WTC11 (cell line): ENCODE results near the gene RAI1. TPM values are rescaled to one million over a fixed set of nuclear protein-coding genes. Genes with fewer than 3 reads are reported as not detected.

Experiments
- ATF1 ChIP-seq: sonication (generic); formaldehyde crosslinking; IDR thresholded peaks from 2 replicates; pipeline ENCODE4 v1.8.1; 2023; ENCODE audit warnings: mild to moderate bottlenecking, moderate library complexity, missing genetic modification reagents
- CREB1 ChIP-seq: sonication (generic); formaldehyde crosslinking; IDR thresholded peaks from 2 replicates; pipeline ENCODE4 v1.8.0; 2023; ENCODE audit warnings: mild to moderate bottlenecking, missing genetic modification reagents
- FOXP1 ChIP-seq: sonication (generic); formaldehyde crosslinking; IDR thresholded peaks from 2 replicates; pipeline ENCODE4 v1.8.0; 2022; ENCODE audit warnings: missing genetic modification reagents, mild to moderate bottlenecking, moderate library complexity, borderline replicate concordance
- GRHL2 ChIP-seq: fragments of 250-450 bp; sonication (Bioruptor Pico); IDR thresholded peaks from 2 replicates; pipeline ENCODE4 v1.8.0; 2022; ENCODE audit warnings: mild to moderate bottlenecking, moderate library complexity; ENCODE audit not compliant: insufficient replicate concordance, severe bottlenecking
- HMGA2 ChIP-seq: fragments of 250-450 bp; sonication (Bioruptor Pico); IDR thresholded peaks from 2 replicates; pipeline ENCODE4 v1.4.0; 2021; ENCODE audit warnings: mild to moderate bottlenecking, moderate library complexity
- NFATC4 ChIP-seq: fragments of 250-450 bp; sonication (Bioruptor Pico); IDR thresholded peaks from 2 replicates; pipeline ENCODE4 v1.9.0; 2021; ENCODE audit warnings: mild to moderate bottlenecking
- NR1H2 ChIP-seq: sonication (generic); formaldehyde crosslinking; IDR thresholded peaks from 2 replicates; pipeline ENCODE4 v1.9.0; 2021; ENCODE audit warnings: mild to moderate bottlenecking, moderate library complexity, missing genetic modification reagents
- NR3C1 ChIP-seq: sonication (generic); formaldehyde crosslinking; conservative IDR thresholded peaks from 2 replicates; pipeline ENCODE4 v1.8.1; 2023; ENCODE audit warnings: low read depth, mild to moderate bottlenecking, missing genetic modification reagents
- SMAD4 ChIP-seq: sonication (generic); formaldehyde crosslinking; IDR thresholded peaks from 2 replicates; pipeline ENCODE4 v1.8.0; 2022; ENCODE audit warnings: mild to moderate bottlenecking, missing genetic modification reagents
- SP1 ChIP-seq: sonication (generic); formaldehyde crosslinking; conservative IDR thresholded peaks from 2 replicates; pipeline ENCODE4 v1.8.1; 2022; ENCODE audit warnings: missing genetic modification reagents
- TCF7 ChIP-seq: sonication (generic); formaldehyde crosslinking; IDR thresholded peaks from 2 replicates; pipeline ENCODE4 v1.8.0; 2022; ENCODE audit warnings: mild to moderate bottlenecking, low read depth, missing genetic modification reagents, moderate library complexity
- TEAD1 ChIP-seq: sonication (generic); formaldehyde crosslinking; IDR thresholded peaks from 2 replicates; pipeline ENCODE4 v1.8.0; 2022; ENCODE audit warnings: mild to moderate bottlenecking, missing genetic modification reagents
- ZNF219 ChIP-seq: sonication (generic); formaldehyde crosslinking; IDR thresholded peaks from 2 replicates; pipeline ENCODE4 v1.8.0; 2023; ENCODE audit warnings: missing genetic modification reagents, mild to moderate bottlenecking, borderline replicate concordance
- ZNF263 ChIP-seq: sonication (generic); formaldehyde crosslinking; IDR thresholded peaks from 2 replicates; pipeline ENCODE4 v1.8.1; 2022; ENCODE audit warnings: low read depth, mild to moderate bottlenecking, moderate library complexity, missing genetic modification reagents
- ZNF317 ChIP-seq: sonication (generic); formaldehyde crosslinking; IDR thresholded peaks from 2 replicates; pipeline ENCODE4 v1.8.1; 2023; ENCODE audit warnings: low read depth, mild to moderate bottlenecking, moderate library complexity, missing genetic modification reagents, borderline replicate concordance
- total RNA-seq: library from RNA; stranded (reverse); gene quantifications from 3 replicates; pipeline ENCODE4 v1.2.3, GENCODE V29; 2021
- TF ChIP-seq, protein P1 (sequence below): sonication (generic); formaldehyde crosslinking; IDR thresholded peaks from 2 replicates; pipeline ENCODE4 v1.8.0; 2023; ENCODE audit warnings: missing genetic modification reagents
- TF ChIP-seq, protein P2 (sequence below): sonication (generic); formaldehyde crosslinking; IDR thresholded peaks from 2 replicates; pipeline ENCODE4 v1.8.0; 2022; ENCODE audit warnings: missing genetic modification reagents
- TF ChIP-seq, protein P3 (sequence below): sonication (generic); formaldehyde crosslinking; IDR thresholded peaks from 2 replicates; pipeline ENCODE4 v1.8.1; 2023; ENCODE audit warnings: mild to moderate bottlenecking, missing genetic modification reagents
- TF ChIP-seq, protein P4 (sequence below): fragments of 250-450 bp; sonication (Bioruptor Pico); IDR thresholded peaks from 2 replicates; pipeline ENCODE4 v1.9.0; 2021; ENCODE audit warnings: mild to moderate bottlenecking, borderline replicate concordance
- TF ChIP-seq, protein P5 (sequence below): sonication (generic); formaldehyde crosslinking; IDR thresholded peaks from 2 replicates; pipeline ENCODE4 v1.8.0; 2022; ENCODE audit warnings: mild to moderate bottlenecking, missing genetic modification reagents
- TF ChIP-seq, protein P6 (sequence below): fragments of 250-450 bp; sonication (Bioruptor Pico); IDR thresholded peaks from 2 replicates; pipeline ENCODE4 v1.9.0; 2021; ENCODE audit warnings: moderate library complexity, mild to moderate bottlenecking, inconsistent platforms, borderline replicate concordance
- TF ChIP-seq, protein P7 (sequence below): sonication (generic); formaldehyde crosslinking; IDR thresholded peaks from 2 replicates; pipeline ENCODE4 v1.8.1; 2023; ENCODE audit warnings: mild to moderate bottlenecking, missing genetic modification reagents, moderate library complexity
- TF ChIP-seq, protein P8 (sequence below): sonication (generic); formaldehyde crosslinking; IDR thresholded peaks from 2 replicates; pipeline ENCODE4 v1.8.1; 2023; ENCODE audit warnings: mild to moderate bottlenecking, missing genetic modification reagents

The RAI1 gene
- total RNA-seq, 1 experiment from 2014 or later = 12.7 TPM

DNA sequence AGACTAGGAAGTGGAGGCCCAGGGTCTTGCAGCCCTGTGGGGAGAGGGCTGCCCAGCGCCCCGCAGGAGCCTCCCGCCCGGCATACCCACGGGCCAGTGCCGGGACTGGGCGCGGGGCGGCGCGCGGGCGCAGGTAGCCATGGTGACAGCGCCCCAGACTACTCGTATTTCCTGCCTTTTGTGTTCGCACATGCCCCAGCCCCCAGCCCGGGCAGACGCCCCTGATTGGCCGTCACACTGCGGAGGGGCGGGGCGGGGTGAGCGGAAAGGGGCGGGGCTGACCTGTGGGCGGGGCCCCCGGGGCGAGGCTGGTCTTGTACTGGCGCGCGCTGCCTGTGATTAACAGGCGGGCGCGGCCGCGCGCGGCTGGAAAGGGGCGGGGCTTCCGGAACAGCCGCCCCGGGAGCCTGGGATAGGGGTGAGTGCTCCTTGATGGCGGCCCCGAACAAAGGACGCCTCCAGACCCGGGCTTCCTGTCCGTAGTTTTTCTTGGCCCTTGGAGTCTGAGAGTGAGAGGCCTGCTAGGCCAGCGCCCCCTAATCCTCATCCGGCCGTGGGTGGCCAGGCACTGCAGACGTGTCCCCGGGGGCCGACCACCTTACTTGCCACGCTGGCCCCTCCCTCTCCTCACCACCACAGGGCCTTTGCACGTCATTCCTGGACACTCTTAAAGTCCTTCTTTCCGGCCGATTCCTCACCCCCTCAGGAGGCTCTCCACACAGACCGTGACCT lies 71.0 kb downstream of the RAI1 start (continued):
- TF ChIP-seq, protein P1, sequence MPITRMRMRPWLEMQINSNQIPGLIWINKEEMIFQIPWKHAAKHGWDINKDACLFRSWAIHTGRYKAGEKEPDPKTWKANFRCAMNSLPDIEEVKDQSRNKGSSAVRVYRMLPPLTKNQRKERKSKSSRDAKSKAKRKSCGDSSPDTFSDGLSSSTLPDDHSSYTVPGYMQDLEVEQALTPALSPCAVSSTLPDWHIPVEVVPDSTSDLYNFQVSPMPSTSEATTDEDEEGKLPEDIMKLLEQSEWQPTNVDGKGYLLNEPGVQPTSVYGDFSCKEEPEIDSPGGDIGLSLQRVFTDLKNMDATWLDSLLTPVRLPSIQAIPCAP (CRISPR knock-in tag) = no peak
- TF ChIP-seq, protein P2, sequence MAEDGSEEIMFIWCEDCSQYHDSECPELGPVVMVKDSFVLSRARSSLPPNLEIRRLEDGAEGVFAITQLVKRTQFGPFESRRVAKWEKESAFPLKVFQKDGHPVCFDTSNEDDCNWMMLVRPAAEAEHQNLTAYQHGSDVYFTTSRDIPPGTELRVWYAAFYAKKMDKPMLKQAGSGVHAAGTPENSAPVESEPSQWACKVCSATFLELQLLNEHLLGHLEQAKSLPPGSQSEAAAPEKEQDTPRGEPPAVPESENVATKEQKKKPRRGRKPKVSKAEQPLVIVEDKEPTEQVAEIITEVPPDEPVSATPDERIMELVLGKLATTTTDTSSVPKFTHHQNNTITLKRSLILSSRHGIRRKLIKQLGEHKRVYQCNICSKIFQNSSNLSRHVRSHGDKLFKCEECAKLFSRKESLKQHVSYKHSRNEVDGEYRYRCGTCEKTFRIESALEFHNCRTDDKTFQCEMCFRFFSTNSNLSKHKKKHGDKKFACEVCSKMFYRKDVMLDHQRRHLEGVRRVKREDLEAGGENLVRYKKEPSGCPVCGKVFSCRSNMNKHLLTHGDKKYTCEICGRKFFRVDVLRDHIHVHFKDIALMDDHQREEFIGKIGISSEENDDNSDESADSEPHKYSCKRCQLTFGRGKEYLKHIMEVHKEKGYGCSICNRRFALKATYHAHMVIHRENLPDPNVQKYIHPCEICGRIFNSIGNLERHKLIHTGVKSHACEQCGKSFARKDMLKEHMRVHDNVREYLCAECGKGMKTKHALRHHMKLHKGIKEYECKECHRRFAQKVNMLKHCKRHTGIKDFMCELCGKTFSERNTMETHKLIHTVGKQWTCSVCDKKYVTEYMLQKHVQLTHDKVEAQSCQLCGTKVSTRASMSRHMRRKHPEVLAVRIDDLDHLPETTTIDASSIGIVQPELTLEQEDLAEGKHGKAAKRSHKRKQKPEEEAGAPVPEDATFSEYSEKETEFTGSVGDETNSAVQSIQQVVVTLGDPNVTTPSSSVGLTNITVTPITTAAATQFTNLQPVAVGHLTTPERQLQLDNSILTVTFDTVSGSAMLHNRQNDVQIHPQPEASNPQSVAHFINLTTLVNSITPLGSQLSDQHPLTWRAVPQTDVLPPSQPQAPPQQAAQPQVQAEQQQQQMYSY (CRISPR knock-in tag) = peak; percentile 58
- TF ChIP-seq NFATC4 (CRISPR knock-in tag) = no peak
- TF ChIP-seq, protein P3, sequence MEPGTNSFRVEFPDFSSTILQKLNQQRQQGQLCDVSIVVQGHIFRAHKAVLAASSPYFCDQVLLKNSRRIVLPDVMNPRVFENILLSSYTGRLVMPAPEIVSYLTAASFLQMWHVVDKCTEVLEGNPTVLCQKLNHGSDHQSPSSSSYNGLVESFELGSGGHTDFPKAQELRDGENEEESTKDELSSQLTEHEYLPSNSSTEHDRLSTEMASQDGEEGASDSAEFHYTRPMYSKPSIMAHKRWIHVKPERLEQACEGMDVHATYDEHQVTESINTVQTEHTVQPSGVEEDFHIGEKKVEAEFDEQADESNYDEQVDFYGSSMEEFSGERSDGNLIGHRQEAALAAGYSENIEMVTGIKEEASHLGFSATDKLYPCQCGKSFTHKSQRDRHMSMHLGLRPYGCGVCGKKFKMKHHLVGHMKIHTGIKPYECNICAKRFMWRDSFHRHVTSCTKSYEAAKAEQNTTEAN = no peak
- TF ChIP-seq HMGA2 (CRISPR knock-in tag) = no peak
- no peak for TF ChIP-seq TCF7 (CRISPR knock-in tag)
- TF ChIP-seq, protein P4, sequence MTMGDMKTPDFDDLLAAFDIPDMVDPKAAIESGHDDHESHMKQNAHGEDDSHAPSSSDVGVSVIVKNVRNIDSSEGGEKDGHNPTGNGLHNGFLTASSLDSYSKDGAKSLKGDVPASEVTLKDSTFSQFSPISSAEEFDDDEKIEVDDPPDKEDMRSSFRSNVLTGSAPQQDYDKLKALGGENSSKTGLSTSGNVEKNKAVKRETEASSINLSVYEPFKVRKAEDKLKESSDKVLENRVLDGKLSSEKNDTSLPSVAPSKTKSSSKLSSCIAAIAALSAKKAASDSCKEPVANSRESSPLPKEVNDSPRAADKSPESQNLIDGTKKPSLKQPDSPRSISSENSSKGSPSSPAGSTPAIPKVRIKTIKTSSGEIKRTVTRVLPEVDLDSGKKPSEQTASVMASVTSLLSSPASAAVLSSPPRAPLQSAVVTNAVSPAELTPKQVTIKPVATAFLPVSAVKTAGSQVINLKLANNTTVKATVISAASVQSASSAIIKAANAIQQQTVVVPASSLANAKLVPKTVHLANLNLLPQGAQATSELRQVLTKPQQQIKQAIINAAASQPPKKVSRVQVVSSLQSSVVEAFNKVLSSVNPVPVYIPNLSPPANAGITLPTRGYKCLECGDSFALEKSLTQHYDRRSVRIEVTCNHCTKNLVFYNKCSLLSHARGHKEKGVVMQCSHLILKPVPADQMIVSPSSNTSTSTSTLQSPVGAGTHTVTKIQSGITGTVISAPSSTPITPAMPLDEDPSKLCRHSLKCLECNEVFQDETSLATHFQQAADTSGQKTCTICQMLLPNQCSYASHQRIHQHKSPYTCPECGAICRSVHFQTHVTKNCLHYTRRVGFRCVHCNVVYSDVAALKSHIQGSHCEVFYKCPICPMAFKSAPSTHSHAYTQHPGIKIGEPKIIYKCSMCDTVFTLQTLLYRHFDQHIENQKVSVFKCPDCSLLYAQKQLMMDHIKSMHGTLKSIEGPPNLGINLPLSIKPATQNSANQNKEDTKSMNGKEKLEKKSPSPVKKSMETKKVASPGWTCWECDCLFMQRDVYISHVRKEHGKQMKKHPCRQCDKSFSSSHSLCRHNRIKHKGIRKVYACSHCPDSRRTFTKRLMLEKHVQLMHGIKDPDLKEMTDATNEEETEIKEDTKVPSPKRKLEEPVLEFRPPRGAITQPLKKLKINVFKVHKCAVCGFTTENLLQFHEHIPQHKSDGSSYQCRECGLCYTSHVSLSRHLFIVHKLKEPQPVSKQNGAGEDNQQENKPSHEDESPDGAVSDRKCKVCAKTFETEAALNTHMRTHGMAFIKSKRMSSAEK (CRISPR knock-in tag) = no peak
- TF ChIP-seq, protein P5, sequence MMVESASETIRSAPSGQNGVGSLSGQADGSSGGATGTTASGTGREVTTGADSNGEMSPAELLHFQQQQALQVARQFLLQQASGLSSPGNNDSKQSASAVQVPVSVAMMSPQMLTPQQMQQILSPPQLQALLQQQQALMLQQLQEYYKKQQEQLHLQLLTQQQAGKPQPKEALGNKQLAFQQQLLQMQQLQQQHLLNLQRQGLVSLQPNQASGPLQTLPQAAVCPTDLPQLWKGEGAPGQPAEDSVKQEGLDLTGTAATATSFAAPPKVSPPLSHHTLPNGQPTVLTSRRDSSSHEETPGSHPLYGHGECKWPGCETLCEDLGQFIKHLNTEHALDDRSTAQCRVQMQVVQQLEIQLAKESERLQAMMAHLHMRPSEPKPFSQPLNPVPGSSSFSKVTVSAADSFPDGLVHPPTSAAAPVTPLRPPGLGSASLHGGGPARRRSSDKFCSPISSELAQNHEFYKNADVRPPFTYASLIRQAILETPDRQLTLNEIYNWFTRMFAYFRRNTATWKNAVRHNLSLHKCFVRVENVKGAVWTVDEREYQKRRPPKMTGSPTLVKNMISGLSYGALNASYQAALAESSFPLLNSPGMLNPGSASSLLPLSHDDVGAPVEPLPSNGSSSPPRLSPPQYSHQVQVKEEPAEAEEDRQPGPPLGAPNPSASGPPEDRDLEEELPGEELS = no peak
- TF ChIP-seq, protein P6, sequence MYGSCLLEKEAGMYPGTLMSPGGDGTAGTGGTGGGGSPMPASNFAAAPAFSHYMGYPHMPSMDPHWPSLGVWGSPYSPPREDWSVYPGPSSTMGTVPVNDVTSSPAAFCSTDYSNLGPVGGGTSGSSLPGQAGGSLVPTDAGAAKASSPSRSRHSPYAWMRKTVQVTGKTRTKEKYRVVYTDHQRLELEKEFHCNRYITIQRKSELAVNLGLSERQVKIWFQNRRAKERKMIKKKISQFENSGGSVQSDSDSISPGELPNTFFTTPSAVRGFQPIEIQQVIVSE = no peak
- TF ChIP-seq, protein P7, sequence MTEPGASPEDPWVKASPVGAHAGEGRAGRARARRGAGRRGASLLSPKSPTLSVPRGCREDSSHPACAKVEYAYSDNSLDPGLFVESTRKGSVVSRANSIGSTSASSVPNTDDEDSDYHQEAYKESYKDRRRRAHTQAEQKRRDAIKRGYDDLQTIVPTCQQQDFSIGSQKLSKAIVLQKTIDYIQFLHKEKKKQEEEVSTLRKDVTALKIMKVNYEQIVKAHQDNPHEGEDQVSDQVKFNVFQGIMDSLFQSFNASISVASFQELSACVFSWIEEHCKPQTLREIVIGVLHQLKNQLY = no peak
- TF ChIP-seq NR1H2 (CRISPR knock-in tag) = no peak
- TF ChIP-seq NR3C1 = no peak
- no peak for TF ChIP-seq TEAD1 (CRISPR knock-in tag)
- no peak for TF ChIP-seq ZNF317 (CRISPR knock-in tag)
- TF ChIP-seq CREB1 (CRISPR knock-in tag) = no peak
- TF ChIP-seq, protein P8, sequence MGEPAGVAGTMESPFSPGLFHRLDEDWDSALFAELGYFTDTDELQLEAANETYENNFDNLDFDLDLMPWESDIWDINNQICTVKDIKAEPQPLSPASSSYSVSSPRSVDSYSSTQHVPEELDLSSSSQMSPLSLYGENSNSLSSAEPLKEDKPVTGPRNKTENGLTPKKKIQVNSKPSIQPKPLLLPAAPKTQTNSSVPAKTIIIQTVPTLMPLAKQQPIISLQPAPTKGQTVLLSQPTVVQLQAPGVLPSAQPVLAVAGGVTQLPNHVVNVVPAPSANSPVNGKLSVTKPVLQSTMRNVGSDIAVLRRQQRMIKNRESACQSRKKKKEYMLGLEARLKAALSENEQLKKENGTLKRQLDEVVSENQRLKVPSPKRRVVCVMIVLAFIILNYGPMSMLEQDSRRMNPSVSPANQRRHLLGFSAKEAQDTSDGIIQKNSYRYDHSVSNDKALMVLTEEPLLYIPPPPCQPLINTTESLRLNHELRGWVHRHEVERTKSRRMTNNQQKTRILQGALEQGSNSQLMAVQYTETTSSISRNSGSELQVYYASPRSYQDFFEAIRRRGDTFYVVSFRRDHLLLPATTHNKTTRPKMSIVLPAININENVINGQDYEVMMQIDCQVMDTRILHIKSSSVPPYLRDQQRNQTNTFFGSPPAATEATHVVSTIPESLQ (CRISPR knock-in tag) = no peak
- TF ChIP-seq GRHL2 (CRISPR knock-in tag) = no peak
- no peak for TF ChIP-seq FOXP1 (CRISPR knock-in tag)
- peak; percentile 79 for TF ChIP-seq SP1 (CRISPR knock-in tag)
- no peak for TF ChIP-seq ZNF263 (CRISPR knock-in tag)
- TF ChIP-seq ATF1 = no peak
- no peak for TF ChIP-seq SMAD4 (CRISPR knock-in tag)
- TF ChIP-seq ZNF219 (CRISPR knock-in tag) = no peak
